Osteocyte (in vitro differentiated cells): ENCODE measurements around the gene OR7G3. TPM values are rescaled to one million over a fixed set of nuclear protein-coding genes. Genes with fewer than 3 reads are reported as not detected.

ENCODE experiments used
- DNase-seq: peaks from one replicate; pipeline ENCODE4 v3.0.0; 2021; ENCODE audit warnings: mixed read lengths; ENCODE audit not compliant: unreplicated experiment; ENCODE audit errors: extremely low spot score
- H3K27ac Mint-ChIP-seq: one replicate; pipeline ENCODE4 v1.8.0; 2021; ENCODE audit warnings: mild to moderate bottlenecking, mixed read lengths; ENCODE audit not compliant: unreplicated experiment
- H3K27me3 Mint-ChIP-seq: one replicate; pipeline ENCODE4 v1.8.0; 2021; ENCODE audit warnings: mixed read lengths; ENCODE audit not compliant: unreplicated experiment
- H3K36me3 Mint-ChIP-seq: one replicate; pipeline ENCODE4 v1.8.0; 2021; ENCODE audit warnings: mixed read lengths; ENCODE audit not compliant: unreplicated experiment
- H3K4me1 Mint-ChIP-seq: one replicate; pipeline ENCODE4 v1.8.0; 2021; ENCODE audit warnings: mixed read lengths; ENCODE audit not compliant: unreplicated experiment
- H3K4me3 Mint-ChIP-seq: one replicate; pipeline ENCODE4 v1.8.0; 2021; ENCODE audit warnings: mild to moderate bottlenecking, moderate library complexity, mixed read lengths; ENCODE audit not compliant: unreplicated experiment
- H3K9me3 Mint-ChIP-seq: one replicate; pipeline ENCODE4 v1.8.0; 2021; ENCODE audit warnings: mixed read lengths; ENCODE audit not compliant: unreplicated experiment
- CTCF ChIP-seq: fragments of 200-600 bp; sonication (generic); IDR thresholded peaks from 2 replicates; pipeline ENCODE4 v1.5.0; 2021; ENCODE audit warnings: antibody characterized with exemption, mild to moderate bottlenecking, moderate library complexity
- total RNA-seq: library from RNA; stranded (reverse); gene quantifications from 2 replicates; pipeline ENCODE4 v1.2.1, GENCODE V29; 2021

Gene OR7G3
- total RNA-seq, 1 donor from 2014 or later, result not detected

- Mint-ChIP-seq H3K9me3 (peaks cover 37% of the 10 kb centered on the region), H3K4me1 (no peaks in the 10 kb centered on the region), H3K27me3 (no peaks in the 10 kb centered on the region), H3K27ac (no peak overlapping the region), H3K4me3 (no peak overlapping the region), H3K36me3 (peaks cover 81% of the 10 kb centered on the region)
- TF ChIP-seq CTCF, result no peak
- DNase-seq, result no peak
Observed at GRCh38 chr19:9161427-9161826, 34.7 kb upstream of the OR7G3 start.

GRCh38 chr19:9159891-9160290 lies 33.1 kb upstream of the OR7G3 start:
- Mint-ChIP-seq H3K27me3 (no peaks in the 10 kb centered on the region), H3K9me3 (peaks cover 45% of the 10 kb centered on the region), H3K4me1 (no peaks in the 10 kb centered on the region), H3K4me3 (no peak overlapping the region), H3K36me3 (peaks cover 89% of the 10 kb centered on the region), H3K27ac (no peak overlapping the region)
- TF ChIP-seq CTCF, result no peak
- DNase-seq, result no peak

- no peak for TF ChIP-seq CTCF
- Mint-ChIP-seq H3K27me3 (no peaks in the 10 kb centered on the region), H3K4me1 (no peaks in the 10 kb centered on the region), H3K9me3 (peaks cover 49% of the 10 kb centered on the region), H3K36me3 (peaks cover 96% of the 10 kb centered on the region), H3K27ac (no peak overlapping the region), H3K4me3 (no peak overlapping the region)
- DNase-seq, result no peak
Observed at GRCh38 chr19:9156304-9156703, 29.6 kb upstream of the OR7G3 start.

GRCh38 chr19:9155591-9155990 lies 28.8 kb upstream of the OR7G3 start:
- Mint-ChIP-seq H3K9me3 (peaks cover 51% of the 10 kb centered on the region), H3K27ac (no peak overlapping the region), H3K4me1 (no peaks in the 10 kb centered on the region), H3K36me3 (peaks cover 95% of the 10 kb centered on the region), H3K27me3 (no peaks in the 10 kb centered on the region), H3K4me3 (no peak overlapping the region)
- DNase-seq, result no peak
- no peak for TF ChIP-seq CTCF

GRCh38 chr19:9151367-9151766 lies 24.6 kb upstream of the OR7G3 start:
- Mint-ChIP-seq H3K27me3 (no peaks in the 10 kb centered on the region), H3K4me1 (no peaks in the 10 kb centered on the region), H3K27ac (no peak overlapping the region), H3K4me3 (no peak overlapping the region), H3K36me3 (peaks cover 81% of the 10 kb centered on the region), H3K9me3 (peaks cover 54% of the 10 kb centered on the region)
- no peak for TF ChIP-seq CTCF
- DNase-seq, result no peak
